HUES64 (cell line): ENCODE data around the gene TMPO. TPM values are rescaled to one million over a fixed set of nuclear protein-coding genes. Genes with fewer than 3 reads are reported as not detected.

Source experiments
- H3K27ac ChIP-seq: 2 replicates; pipeline ENCODE4 v1.7.0; 2013; ENCODE audit warnings: low read depth, low read length, inconsistent platforms
- H3K27me3 ChIP-seq: 2 replicates; pipeline ENCODE4 v1.6.1; 2013; ENCODE audit warnings: mild to moderate bottlenecking, low read length; ENCODE audit not compliant: insufficient read depth
- H3K36me3 ChIP-seq: 2 replicates; pipeline ENCODE4 v1.6.1; 2013; ENCODE audit warnings: mild to moderate bottlenecking, low read length; ENCODE audit not compliant: insufficient read depth
- H3K4me1 ChIP-seq: 2 replicates; pipeline ENCODE4 v1.6.1; 2013; ENCODE audit warnings: mild to moderate bottlenecking, low read length, moderate library complexity; ENCODE audit not compliant: insufficient read depth
- H3K4me3 ChIP-seq: 2 replicates; pipeline ENCODE4 v1.5.1; 2013; ENCODE audit warnings: mild to moderate bottlenecking, low read length, moderate library complexity
- H3K9ac ChIP-seq: 2 replicates; pipeline ENCODE4 v1.6.1; 2013; ENCODE audit warnings: mild to moderate bottlenecking, low read depth, low read length
- H3K9me3 ChIP-seq: 2 replicates; pipeline ENCODE4 v1.6.1; 2013; ENCODE audit warnings: low read depth, low read length; ENCODE audit not compliant: insufficient read depth
- WGBS: fragments of 150-250, 120-280 bp; methylation state at CpG from one replicate; pipeline ENCODE4 v1.1.7; 2013; ENCODE audit warnings: missing lambda C conversion rate; 5-methylcytosine and 5-hydroxymethylcytosine counted together
- polyA plus RNA-seq, 2 experiments: library from polyadenylated mRNA; stranded (reverse); fragments of 50-300 nt; gene quantifications; one replicate each; pipeline ENCODE4 v1.2.3, GENCODE V29; 2013

Gene TMPO, protein sequence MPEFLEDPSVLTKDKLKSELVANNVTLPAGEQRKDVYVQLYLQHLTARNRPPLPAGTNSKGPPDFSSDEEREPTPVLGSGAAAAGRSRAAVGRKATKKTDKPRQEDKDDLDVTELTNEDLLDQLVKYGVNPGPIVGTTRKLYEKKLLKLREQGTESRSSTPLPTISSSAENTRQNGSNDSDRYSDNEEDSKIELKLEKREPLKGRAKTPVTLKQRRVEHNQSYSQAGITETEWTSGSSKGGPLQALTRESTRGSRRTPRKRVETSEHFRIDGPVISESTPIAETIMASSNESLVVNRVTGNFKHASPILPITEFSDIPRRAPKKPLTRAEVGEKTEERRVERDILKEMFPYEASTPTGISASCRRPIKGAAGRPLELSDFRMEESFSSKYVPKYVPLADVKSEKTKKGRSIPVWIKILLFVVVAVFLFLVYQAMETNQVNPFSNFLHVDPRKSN
- polyA plus RNA-seq (2013, experiment 1 of 2), result 175 TPM
- polyA plus RNA-seq (2013, experiment 2 of 2), result 177 TPM

DNA sequence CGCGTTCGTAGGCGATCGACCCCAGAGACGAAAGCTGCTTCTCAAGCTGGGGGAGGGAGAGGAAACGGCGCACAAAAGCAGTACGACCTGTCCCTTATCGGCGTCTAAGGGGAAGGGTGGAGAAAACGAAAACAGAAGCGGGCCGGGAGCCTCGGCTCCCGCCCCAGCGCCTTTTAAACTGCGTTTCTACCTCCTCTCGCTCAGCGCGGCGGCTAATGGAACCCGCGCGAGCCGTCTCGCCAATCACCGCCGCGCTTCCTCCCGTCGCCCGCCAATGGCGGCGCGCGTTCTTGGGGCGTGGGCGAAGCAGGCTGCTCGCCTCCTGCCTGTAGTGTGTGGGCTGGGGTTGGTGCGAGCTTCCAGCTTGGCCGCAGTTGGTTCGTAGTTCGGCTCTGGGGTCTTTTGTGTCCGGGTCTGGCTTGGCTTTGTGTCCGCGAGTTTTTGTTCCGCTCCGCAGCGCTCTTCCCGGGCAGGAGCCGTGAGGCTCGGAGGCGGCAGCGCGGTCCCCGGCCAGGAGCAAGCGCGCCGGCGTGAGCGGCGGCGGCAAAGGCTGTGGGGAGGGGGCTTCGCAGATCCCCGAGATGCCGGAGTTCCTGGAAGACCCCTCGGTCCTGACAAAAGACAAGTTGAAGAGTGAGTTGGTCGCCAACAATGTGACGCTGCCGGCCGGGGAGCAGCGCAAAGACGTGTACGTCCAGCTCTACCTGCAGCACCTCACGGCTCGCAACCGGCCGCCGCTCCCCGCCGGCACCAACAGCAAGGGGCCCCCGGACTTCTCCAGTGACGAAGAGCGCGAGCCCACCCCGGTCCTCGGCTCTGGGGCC lies at the start of gene TMPO:
TMPO (plus strand) TSS at position 304 of the 824 bp plus-strand sequence; CDS start at position 582, 278 bp downstream.
- peak within 1 kb of the TSS; percentile 99 for H3K27ac ChIP-seq
- H3K4me1 ChIP-seq, result peaks cover 20% of the 10 kb centered on the region
- under 1% methylated on average over 88 of the region's 88 CpGs for WGBS
- H3K4me3 ChIP-seq, result peak within 1 kb of the TSS; percentile 84
- no peaks in the 10 kb centered on the region for H3K27me3 ChIP-seq
- peak within 1 kb of the TSS; percentile 99 for H3K9ac ChIP-seq
- H3K36me3 ChIP-seq, result peaks cover 14% of the 10 kb centered on the region
- no peaks in the 10 kb centered on the region for H3K9me3 ChIP-seq

DNA sequence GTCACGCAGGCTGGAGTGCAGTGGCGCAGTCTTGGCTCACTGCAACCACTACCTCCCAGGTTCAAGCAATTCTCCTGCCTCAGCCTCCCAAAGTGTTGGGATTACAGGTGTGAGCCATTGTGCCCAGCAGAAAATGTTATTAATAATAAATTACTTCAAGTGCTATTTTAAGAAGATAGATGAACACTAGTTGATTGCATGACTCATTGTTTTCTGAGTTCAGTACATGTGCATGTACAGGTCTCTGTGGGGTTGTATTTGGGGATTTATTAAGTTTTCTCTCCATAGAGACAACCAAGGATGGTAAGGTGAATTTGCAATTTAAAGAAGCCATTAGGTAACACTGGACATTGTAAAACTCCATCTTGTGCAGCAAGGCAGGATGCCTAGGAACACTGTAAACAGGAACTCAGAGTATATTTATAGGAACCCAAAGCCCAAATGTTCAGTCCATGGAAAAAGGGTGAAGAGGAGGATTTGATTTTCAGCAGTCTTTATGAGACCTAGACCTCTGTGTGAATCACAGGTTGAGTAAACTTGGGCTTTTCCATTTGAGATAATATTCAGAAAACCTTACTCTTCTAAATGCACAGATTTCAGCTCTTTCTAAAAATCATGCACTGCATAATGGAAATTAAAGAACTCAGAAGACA lies 49.3 kb upstream of the TMPO start:
- 100% methylated on average over 1 of the region's 2 CpGs for WGBS
- Histone ChIP-seq H3K36me3 (no peaks in the 10 kb centered on the region), H3K9me3 (no peaks in the 10 kb centered on the region), H3K4me3 (no peak overlapping the region), H3K9ac (no peak overlapping the region), H3K4me1 (no peaks in the 10 kb centered on the region), H3K27ac (no peak overlapping the region), H3K27me3 (no peaks in the 10 kb centered on the region)

DNA sequence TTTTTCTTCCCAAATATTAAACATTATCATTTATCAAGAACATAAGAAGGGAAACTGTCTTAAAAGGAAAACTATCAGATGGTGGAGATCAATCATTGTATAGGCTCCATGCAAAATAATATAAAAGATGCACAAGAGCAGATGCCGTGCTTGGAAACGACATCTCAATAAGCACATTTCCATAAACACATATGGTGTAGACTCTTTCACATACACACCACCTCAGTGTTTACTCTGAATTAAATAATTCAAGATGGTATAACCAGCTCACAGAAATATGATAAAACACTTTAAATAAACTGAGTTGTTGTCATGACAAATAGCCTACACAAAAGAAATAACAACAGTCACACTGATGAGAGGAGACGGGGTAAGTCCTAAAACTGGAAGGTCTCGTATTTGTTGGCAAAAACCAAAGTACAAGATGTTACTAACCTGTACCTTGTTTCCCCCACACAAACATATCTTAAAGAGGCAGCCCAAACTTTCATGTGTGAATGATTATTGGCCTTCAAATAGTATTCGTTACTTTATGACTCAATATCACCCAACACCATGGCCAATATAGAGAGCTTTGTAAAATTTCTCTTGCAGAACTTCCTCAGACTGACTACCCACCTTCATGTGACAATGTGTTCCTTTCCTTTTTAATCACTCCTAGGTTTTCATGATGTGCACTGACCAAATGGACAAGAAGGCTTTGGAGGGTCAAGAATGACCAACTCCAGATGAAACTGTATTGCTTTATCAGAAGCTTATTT lies 48.6 kb upstream of the TMPO start:
- Histone ChIP-seq H3K27me3 (no peaks in the 10 kb centered on the region), H3K4me1 (no peaks in the 10 kb centered on the region), H3K9me3 (no peaks in the 10 kb centered on the region), H3K27ac (no peak overlapping the region), H3K4me3 (no peak overlapping the region), H3K9ac (no peak overlapping the region), H3K36me3 (no peaks in the 10 kb centered on the region)
- WGBS, result 97% methylated on average over 5 of the region's 5 CpGs

DNA sequence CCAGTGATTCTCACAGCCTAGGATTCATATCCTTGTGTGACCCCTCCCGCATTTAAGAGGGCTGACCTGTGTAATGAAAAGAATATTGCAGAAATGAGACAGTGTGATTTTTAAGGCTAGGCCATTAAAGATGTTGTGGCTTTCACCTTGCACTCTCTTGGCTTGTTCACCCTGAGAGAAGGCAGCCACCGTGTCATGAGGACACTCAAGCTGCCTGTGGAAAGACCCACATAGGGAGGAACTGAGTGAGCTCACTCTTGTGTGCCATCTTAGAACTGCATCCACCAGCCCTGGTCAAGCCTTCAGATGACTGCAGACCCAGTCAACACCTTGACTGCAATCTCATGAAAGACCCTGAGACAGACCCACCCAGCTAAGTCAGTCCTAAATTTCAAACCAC lies 46.3 kb upstream of the TMPO start:
- Histone ChIP-seq H3K9ac (no peak overlapping the region), H3K4me1 (no peaks in the 10 kb centered on the region), H3K9me3 (no peaks in the 10 kb centered on the region), H3K27me3 (no peaks in the 10 kb centered on the region), H3K27ac (no peak overlapping the region), H3K4me3 (no peak overlapping the region), H3K36me3 (no peaks in the 10 kb centered on the region)
- WGBS, result 85% methylated on average over 2 of the region's 2 CpGs

DNA sequence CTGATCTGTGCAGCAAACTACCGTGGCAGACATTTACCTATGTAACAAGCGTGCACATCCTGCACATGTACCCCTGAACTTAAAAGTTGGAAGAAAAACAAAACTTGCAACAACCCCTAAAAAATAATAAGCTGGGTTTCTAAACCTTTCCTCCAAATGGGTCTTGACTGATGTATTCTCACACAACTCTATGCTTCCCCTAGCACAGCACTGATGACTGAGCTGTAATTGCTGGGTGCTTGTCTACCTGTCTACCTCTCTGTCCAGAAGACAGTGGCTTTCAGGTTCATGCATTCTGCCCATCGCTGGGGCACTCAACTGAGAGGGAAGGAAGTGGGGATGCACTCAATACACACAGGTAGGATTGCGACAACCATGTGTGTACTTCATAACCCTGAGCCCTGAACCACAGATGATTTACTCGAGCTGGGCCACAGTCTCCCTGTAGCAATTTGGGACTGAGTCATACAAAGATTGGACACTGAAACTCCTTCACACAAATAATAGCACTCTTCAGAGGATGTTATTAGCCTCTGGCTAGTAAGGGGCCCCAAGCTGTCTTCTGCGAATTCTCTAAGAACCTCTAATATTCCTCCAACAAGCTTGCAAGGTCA lies 44.8 kb upstream of the TMPO start:
- Histone ChIP-seq H3K27ac (no peak overlapping the region), H3K4me3 (no peak overlapping the region), H3K9me3 (no peaks in the 10 kb centered on the region), H3K27me3 (no peaks in the 10 kb centered on the region), H3K9ac (no peak overlapping the region), H3K36me3 (no peaks in the 10 kb centered on the region), H3K4me1 (no peaks in the 10 kb centered on the region)
- 90% methylated on average over 6 of the region's 6 CpGs for WGBS

DNA sequence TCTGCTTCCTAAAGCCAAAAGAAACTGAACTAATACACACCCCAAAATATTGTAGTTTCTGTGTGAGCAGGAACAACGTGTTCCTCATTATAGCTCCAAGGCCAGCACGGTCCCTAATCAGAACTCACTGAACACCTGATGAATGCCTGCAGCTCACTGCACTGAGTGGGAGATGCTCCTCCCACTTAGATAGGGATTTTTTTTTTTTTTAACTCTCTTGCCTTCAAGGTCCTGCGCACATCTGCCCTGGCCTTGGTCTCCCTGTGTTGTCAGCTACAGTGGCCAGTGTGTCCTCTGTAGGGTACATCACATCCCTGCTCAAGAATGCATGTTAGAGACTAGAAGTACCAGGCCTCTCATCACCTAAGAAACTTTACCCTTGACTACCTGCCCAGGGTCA lies 44.3 kb upstream of the TMPO start:
- no peaks in the 10 kb centered on the region for H3K9me3 ChIP-seq
- no peaks in the 10 kb centered on the region for H3K36me3 ChIP-seq
- no peaks in the 10 kb centered on the region for H3K27me3 ChIP-seq
- H3K4me1 ChIP-seq, result no peaks in the 10 kb centered on the region
- 88% methylated on average over 3 of the region's 3 CpGs for WGBS
- H3K27ac ChIP-seq, result no peak overlapping the region
- no peak overlapping the region for H3K9ac ChIP-seq
- no peak overlapping the region for H3K4me3 ChIP-seq

DNA sequence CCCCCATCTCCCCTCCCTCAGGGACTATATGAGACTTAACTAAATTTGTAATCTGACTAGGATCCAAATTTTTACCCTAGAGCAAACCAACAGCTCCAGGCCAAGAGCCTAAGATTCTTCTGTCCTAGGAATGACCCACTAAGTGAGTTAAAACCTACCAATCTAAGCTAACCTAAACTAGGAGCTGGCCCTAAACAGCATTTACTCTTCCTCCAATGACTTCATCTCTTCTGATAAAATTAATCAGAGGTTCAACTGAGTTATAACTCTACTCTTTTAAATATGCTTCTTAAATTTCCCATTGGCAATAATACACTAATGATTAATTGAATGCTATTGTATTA lies 39.9 kb upstream of the TMPO start:
- Histone ChIP-seq H3K9me3 (no peaks in the 10 kb centered on the region), H3K27me3 (no peaks in the 10 kb centered on the region), H3K36me3 (no peaks in the 10 kb centered on the region), H3K4me3 (no peak overlapping the region), H3K27ac (no peak overlapping the region), H3K9ac (no peak overlapping the region), H3K4me1 (no peaks in the 10 kb centered on the region)

DNA sequence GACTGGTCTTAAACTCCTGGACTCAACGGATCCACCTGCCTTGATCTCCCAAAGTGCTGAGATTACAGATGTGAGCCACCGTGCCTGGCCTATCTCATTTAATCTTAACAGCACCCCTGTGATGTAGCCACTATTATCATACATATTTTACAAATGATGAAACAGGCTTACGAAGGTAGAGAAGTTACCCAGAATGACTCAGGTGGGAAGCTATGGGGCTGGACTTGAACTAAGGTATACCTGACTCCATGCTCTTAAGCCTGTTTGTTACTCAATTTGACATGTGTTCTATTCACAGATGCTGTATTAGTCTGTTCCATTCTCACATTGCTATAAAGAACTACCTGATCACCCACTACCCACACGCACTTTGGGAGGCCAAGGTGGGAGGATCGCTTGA lies 36.8 kb upstream of the TMPO start:
- Histone ChIP-seq H3K27me3 (no peaks in the 10 kb centered on the region), H3K9ac (no peak overlapping the region), H3K4me1 (no peaks in the 10 kb centered on the region), H3K27ac (no peak overlapping the region), H3K36me3 (no peaks in the 10 kb centered on the region), H3K4me3 (no peak overlapping the region), H3K9me3 (no peaks in the 10 kb centered on the region)
- 95% methylated on average over 5 of the region's 5 CpGs for WGBS

DNA sequence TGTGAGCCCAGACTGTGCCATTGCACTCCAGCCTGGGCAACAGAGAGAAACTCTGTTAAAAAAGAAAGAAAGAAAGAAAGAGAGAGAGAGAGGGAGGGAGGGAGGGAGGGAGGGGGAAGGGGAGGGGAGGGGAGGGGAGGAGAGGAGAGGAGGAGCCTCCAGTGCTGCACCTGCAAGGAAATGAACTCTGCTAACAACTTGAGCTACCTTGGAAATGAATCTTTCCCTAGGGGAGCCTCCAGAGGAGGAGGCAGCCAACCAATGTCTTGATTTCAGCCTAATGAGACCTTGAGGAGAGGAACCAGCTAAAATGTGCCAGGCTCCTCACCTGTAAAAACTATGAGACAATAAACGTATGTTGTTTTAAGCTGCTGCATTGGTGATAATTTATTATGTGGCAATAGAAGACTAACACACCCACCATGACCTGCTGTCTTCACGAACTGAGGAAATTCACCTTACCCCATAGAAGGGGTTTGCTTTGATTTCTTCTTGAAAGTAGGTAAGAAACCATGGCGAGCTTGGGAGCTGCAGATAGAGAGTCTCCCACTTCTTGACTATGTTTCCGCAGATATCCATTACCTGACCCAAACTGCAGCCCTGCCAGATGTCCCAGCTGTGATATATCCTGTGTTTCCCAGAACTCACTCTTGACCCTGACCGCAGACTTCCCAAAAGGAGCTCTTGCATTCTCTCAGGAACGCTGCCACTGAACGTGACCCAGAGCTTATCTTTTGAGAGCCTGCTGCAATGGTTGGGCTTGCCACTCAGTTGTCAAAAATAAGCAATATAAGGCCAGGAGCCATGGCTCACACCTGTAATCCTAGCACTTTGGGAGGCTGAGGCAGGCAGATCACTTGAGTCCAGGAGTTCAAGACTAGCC lies 31.5 kb upstream of the TMPO start:
- Histone ChIP-seq H3K4me3 (no peak overlapping the region), H3K27ac (no peak overlapping the region), H3K36me3 (no peaks in the 10 kb centered on the region), H3K9me3 (no peaks in the 10 kb centered on the region), H3K27me3 (no peaks in the 10 kb centered on the region), H3K4me1 (peaks cover 3% of the 10 kb centered on the region; the same call in 1 of the 2 replicates), H3K9ac (no peak overlapping the region)
- WGBS, result 92% methylated on average over 5 of the region's 7 CpGs
